ENCODE measurements around the gene AMPD2.

Gene AMPD2

GRCh38 chr1:109617291-109617801 lies 2.3 kb upstream of the AMPD2 start:
- no peak for DNase-seq

- no peak for DNase-seq
These were observed 719 bp upstream of the AMPD2 start for GRCh38 chr1:109618661-109619575.

- DNase-seq: no peak
These were observed 759 bp downstream of the AMPD2 start for GRCh38 chr1:109620401-109620791.

- peak; percentile 98 for DNase-seq
These were observed 1.2 kb downstream of the AMPD2 start for GRCh38 chr1:109620841-109621286.

- DNase-seq: peak; percentile 38
These were observed 1.9 kb downstream of the AMPD2 start for GRCh38 chr1:109621379-109622136.

- DNase-seq: no peak
These were observed 2.7 kb downstream of the AMPD2 start for GRCh38 chr1:109622137-109622892.

GRCh38 chr1:109622895-109623294 lies 3.3 kb downstream of the AMPD2 start:
- DNase-seq: no peak

- DNase-seq: no peak
These were observed 4.0 kb downstream of the AMPD2 start for GRCh38 chr1:109623601-109624161.

GRCh38 chr1:109624201-109625010 lies 4.8 kb downstream of the AMPD2 start:
- no peak for DNase-seq

- no peak for DNase-seq
These were observed 5.5 kb downstream of the AMPD2 start for GRCh38 chr1:109625176-109625575.

GRCh38 chr1:109625601-109626560 lies 6.2 kb downstream of the AMPD2 start:
- DNase-seq: no peak

GRCh38 chr1:109626682-109627408 lies 7.2 kb downstream of the AMPD2 start:
- DNase-seq: no peak

GRCh38 chr1:109627692-109628399 lies 8.2 kb downstream of the AMPD2 start:
- no peak for DNase-seq

- DNase-seq: no peak
These were observed 9.1 kb downstream of the AMPD2 start for GRCh38 chr1:109628540-109629321.

GRCh38 chr1:109629372-109630030 lies 9.9 kb downstream of the AMPD2 start:
- no peak for DNase-seq

GRCh38 chr1:109630081-109630897 lies 10.7 kb downstream of the AMPD2 start:
- peak; percentile 41 for DNase-seq

Measured in activated naive CD4-positive, alpha-beta T cell treated with Interleukin-2 at 50 U/mL for 16 hours (primary cell).